BE2C (cell line): ENCODE data around the gene PIK3C2G.

Experiments used
- DNase-seq: peaks from one replicate; pipeline ENCODE4 v3.0.0-alpha.2; 2020
- H3K27me3 ChIP-seq: fragments of 250-450 bp; sonication (Bioruptor Pico); 2 replicates; pipeline ENCODE4 v1.5.1; 2020; ENCODE audit warnings: mild to moderate bottlenecking
- H3K36me3 ChIP-seq: fragments of 250-450 bp; sonication (Bioruptor Pico); 2 replicates; pipeline ENCODE4 v1.5.1; 2020; ENCODE audit warnings: mild to moderate bottlenecking
- H3K4me1 ChIP-seq: fragments of 250-450 bp; sonication (Bioruptor Pico); 2 replicates; pipeline ENCODE4 v1.5.1; 2020
- H3K4me3 ChIP-seq: 2 replicates; pipeline ENCODE4 v1.5.1; 2011; ENCODE audit warnings: low read depth, low read length
- H3K9me3 ChIP-seq: fragments of 250-450 bp; sonication (Bioruptor Pico); 2 replicates; pipeline ENCODE4 v1.5.1; 2020
- CTCF ChIP-seq: IDR thresholded peaks from 2 replicates; pipeline ENCODE4 v1.5.1; 2012; ENCODE audit warnings: mild to moderate bottlenecking, low read depth, low read length

PIK3C2G gene

GRCh38 chr12:18651525-18651924 is 390.2 kb downstream of the PIK3C2G start:
- TF ChIP-seq CTCF = no peak

GRCh38 chr12:18652596-18652995 is 391.3 kb downstream of the PIK3C2G start:
- Histone ChIP-seq H3K9me3 (no peaks in the 10 kb centered on the region), H3K4me3 (no peak overlapping the region), H3K27me3 (peaks cover 13% of the 10 kb centered on the region; the same call in 1 of the 2 replicates), H3K36me3 (no peaks in the 10 kb centered on the region), H3K4me1 (no peaks in the 10 kb centered on the region)
- no peak for TF ChIP-seq CTCF
- DNase-seq = no peak

More at GRCh38 chr12:18651525-18651924, 390.2 kb downstream of the PIK3C2G start:
- no peak for DNase-seq
- H3K9me3 ChIP-seq = no peaks in the 10 kb centered on the region
- H3K27me3 ChIP-seq = peaks cover 14% of the 10 kb centered on the region
- no peaks in the 10 kb centered on the region for H3K4me1 ChIP-seq
- no peak overlapping the region for H3K4me3 ChIP-seq
- no peaks in the 10 kb centered on the region for H3K36me3 ChIP-seq

GRCh38 chr12:18653465-18653864 is 392.1 kb downstream of the PIK3C2G start:
- no peaks in the 10 kb centered on the region for H3K36me3 ChIP-seq
- TF ChIP-seq CTCF = no peak
- no peaks in the 10 kb centered on the region for H3K9me3 ChIP-seq
- DNase-seq = no peak
- no peaks in the 10 kb centered on the region for H3K4me1 ChIP-seq
- H3K4me3 ChIP-seq = no peak overlapping the region
- H3K27me3 ChIP-seq = peaks cover 13% of the 10 kb centered on the region; the same call in 1 of the 2 replicates

GRCh38 chr12:18655351-18655750 is 394.0 kb downstream of the PIK3C2G start:
- Histone ChIP-seq H3K36me3 (no peaks in the 10 kb centered on the region), H3K4me3 (no peak overlapping the region), H3K9me3 (no peaks in the 10 kb centered on the region), H3K4me1 (no peaks in the 10 kb centered on the region), H3K27me3 (peaks cover 7% of the 10 kb centered on the region; the same call in 1 of the 2 replicates)
- no peak for DNase-seq
- TF ChIP-seq CTCF = no peak

- Histone ChIP-seq H3K4me1 (no peaks in the 10 kb centered on the region), H3K36me3 (no peaks in the 10 kb centered on the region), H3K27me3 (peaks cover 7% of the 10 kb centered on the region; the same call in 1 of the 2 replicates), H3K9me3 (no peaks in the 10 kb centered on the region), H3K4me3 (no peak overlapping the region)
- no peak for TF ChIP-seq CTCF
- DNase-seq = no peak
Observed at GRCh38 chr12:18658179-18658578, 396.9 kb downstream of the PIK3C2G start.

GRCh38 chr12:18658829-18659228 is 397.5 kb downstream of the PIK3C2G start:
- Histone ChIP-seq H3K27me3 (peaks cover 7% of the 10 kb centered on the region; the same call in 1 of the 2 replicates), H3K4me3 (no peak overlapping the region), H3K36me3 (no peaks in the 10 kb centered on the region), H3K4me1 (no peaks in the 10 kb centered on the region), H3K9me3 (no peaks in the 10 kb centered on the region)
- no peak for DNase-seq
- TF ChIP-seq CTCF = no peak
